Esophagus squamous epithelium (tissue), 5 donors: ENCODE measurements around the gene SLC6A19. TPM values are rescaled to one million over a fixed set of nuclear protein-coding genes. Genes with fewer than 3 reads are reported as not detected.

Experiments used
- DNase-seq: peaks from one replicate; lab custom pipeline; 2025; lab: John Stamatoyannopoulos, UW
- H3K27ac ChIP-seq, 4 donors: fragments of 200-600 bp; sonication (generic); one replicate each; pipeline ENCODE4 v1.5.1; 2016 to 2019; ENCODE audit warnings: mild to moderate bottlenecking in 1 of 4
- H3K27me3 ChIP-seq, 4 donors: fragments of 200-600 bp; sonication (generic); 1 replicate in 3 of 4; 2 replicates in 1 of 4; pipeline versions ENCODE4 v1.5.1 to v1.6.0; 2017 to 2021; ENCODE audit warnings: antibody characterized with exemption in 1 of 4
- H3K36me3 ChIP-seq, 3 donors: fragments of 200-600 bp; sonication (generic); one replicate each; pipeline ENCODE4 v1.5.1; 2016 to 2019
- H3K4me1 ChIP-seq, 3 donors: fragments of 200-600 bp; sonication (generic); one replicate each; pipeline ENCODE4 v1.5.1; 2017 to 2019
- H3K4me3 ChIP-seq, 4 donors: fragments of 200-600 bp; sonication (generic); 1 replicate in 3 of 4; 2 replicates in 1 of 4; pipeline ENCODE4 v1.5.1; 2016 to 2019; ENCODE audit warnings: mild to moderate bottlenecking in 2 of 4, moderate library complexity in 1 of 4
- H3K9me3 ChIP-seq, 3 donors: fragments of 200-600 bp; sonication (generic); one replicate each; pipeline ENCODE4 v1.5.1; 2016 to 2019
- CTCF ChIP-seq, 6 experiments: fragments of 450-650 bp in 4 of 6; fragments of 200-600 bp in 2 of 6; sonication (generic) in 2 of 6; IDR thresholded peaks; one replicate each; pipeline ENCODE4 v1.5.1; 2016 to 2019; ENCODE audit warnings: antibody characterized with exemption in 6 of 6, mild to moderate bottlenecking in 4 of 6, moderate library complexity in 4 of 6
- POLR2A ChIP-seq, 4 donors: fragments of 450-650 bp; IDR thresholded peaks; one replicate each; pipeline ENCODE4 v1.6.1; 2017; ENCODE audit warnings: antibody characterized with exemption in 4 of 4, mild to moderate bottlenecking in 4 of 4, moderate library complexity in 3 of 4
- WGBS, 2 donors: methylation state at CpG; one replicate each; pipeline ENCODE4 v1.1.5; 2018; 5-methylcytosine and 5-hydroxymethylcytosine counted together
- intact Hi-C: fragments of 100-400 bp; cut with DNase I; formaldehyde crosslinking; loops from one replicate; pipeline ENCODE4 v1.15.0; 2022
- total RNA-seq, 4 donors: library from RNA; depleted of rRNA; stranded (reverse); fragments of >200 nt; gene quantifications; one replicate each; pipeline ENCODE4 v1.1.0, GENCODE V29; 2016
- donor health status: DM: yes; HTN: yes; CAD: no.

SLC6A19 gene
- total RNA-seq, 4 donors from 2014 or later: not detected

DNA sequence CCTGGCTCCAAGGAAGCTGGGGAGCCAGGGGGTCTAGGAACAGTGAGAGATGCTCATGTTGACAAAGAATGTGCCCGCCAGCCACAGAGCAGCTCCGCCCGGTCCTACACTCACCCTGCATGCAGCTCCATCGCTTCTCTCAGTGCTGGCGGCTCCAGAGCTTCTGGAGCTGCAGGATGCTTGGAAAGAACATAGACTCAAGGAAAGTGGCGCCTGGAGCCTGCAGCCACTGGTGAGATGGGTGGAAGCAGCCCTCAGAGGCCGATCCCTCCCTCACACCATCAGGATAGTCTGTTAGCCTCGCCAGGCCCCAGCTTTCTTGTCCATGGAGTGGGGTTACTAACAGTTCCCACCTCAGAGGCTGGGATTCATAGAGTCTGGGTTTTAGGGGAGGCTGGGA is 26.4 kb upstream of the SLC6A19 start:
- Histone ChIP-seq H3K9me3 (no peaks in the 10 kb centered on the region), H3K4me3 (no peak overlapping the region), H3K4me1 (no peaks in the 10 kb centered on the region), H3K27ac (no peak overlapping the region), H3K36me3 (no peaks in the 10 kb centered on the region), H3K27me3 (peaks cover 0 to 45% (median 0%) of the 10 kb centered on the region in 4 donors)
- intact Hi-C loops: no loop called here
- TF ChIP-seq CTCF (IDR thresholded peaks at IDR 0.05) (no peak), POLR2A (IDR thresholded peaks at IDR 0.05) (no peak)
- WGBS, 2 donors: 71 to 75% methylated on average over 6 to 8 of the region's 8 CpGs
- DNase-seq: no peak

DNA sequence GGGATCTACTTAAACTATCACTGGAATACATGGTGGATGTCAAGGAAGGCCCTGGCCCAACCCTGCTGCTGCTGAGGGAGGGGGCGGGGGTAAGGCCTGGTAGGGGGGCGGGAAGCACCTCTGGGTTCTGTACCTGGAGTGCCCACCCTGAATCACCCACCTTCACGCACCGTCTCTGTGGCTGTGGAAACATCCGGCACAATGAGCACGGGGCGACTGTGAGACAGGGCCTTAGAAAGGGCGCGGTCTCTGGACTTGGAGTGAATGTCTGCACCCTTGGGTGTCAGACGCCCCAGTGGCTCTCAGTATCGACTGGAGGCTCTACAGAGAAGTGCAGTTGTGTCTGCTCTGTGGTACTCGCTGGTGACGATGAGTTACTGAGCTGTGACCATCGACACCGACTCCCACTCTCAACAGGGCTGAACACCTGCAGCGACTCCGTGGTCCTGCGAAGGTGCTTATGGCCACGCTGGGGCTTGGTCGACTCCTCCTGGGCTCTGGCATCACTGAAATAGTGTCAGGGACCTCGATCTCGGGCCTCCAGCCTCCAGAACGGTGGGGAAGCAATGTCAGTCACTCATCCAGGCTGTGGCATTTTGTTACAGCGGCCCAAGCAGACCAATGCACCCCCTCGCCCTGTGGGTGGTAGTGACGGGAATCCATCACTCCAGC is 25.5 kb upstream of the SLC6A19 start:
- Histone ChIP-seq H3K9me3 (no peaks in the 10 kb centered on the region), H3K36me3 (no peaks in the 10 kb centered on the region), H3K27me3 (peaks cover 0 to 50% (median 0%) of the 10 kb centered on the region in 4 donors), H3K4me3 (no peak overlapping the region), H3K4me1 (no peaks in the 10 kb centered on the region), H3K27ac (no peak overlapping the region)
- DNase-seq: no peak
- intact Hi-C loops: no loop called here
- TF ChIP-seq CTCF (IDR thresholded peaks at IDR 0.05) (no peak), POLR2A (IDR thresholded peaks at IDR 0.05) (no peak)
- WGBS, 2 donors: 60 to 85% methylated on average over 4 to 8 of the region's 26 CpGs

- H3K36me3 ChIP-seq: no peaks in the 10 kb centered on the region
- no peak overlapping the region for H3K4me3 ChIP-seq
- H3K27me3 ChIP-seq: peaks cover 0 to 58% (median 0%) of the 10 kb centered on the region in 4 donors
- H3K4me1 ChIP-seq: no peaks in the 10 kb centered on the region
- no peak for DNase-seq
- H3K27ac ChIP-seq: no peak overlapping the region
- intact Hi-C loops: no loop called here
- TF ChIP-seq POLR2A (IDR thresholded peaks at IDR 0.05) (no peak), CTCF (IDR thresholded peaks at IDR 0.05) (no peak)
- WGBS, 2 donors: 83 to 85% methylated on average over 18 to 22 of the region's 42 CpGs
- H3K9me3 ChIP-seq: no peaks in the 10 kb centered on the region
Measured at GRCh38 chr5:1176473-1177391, 24.7 kb upstream of the SLC6A19 start.

DNA sequence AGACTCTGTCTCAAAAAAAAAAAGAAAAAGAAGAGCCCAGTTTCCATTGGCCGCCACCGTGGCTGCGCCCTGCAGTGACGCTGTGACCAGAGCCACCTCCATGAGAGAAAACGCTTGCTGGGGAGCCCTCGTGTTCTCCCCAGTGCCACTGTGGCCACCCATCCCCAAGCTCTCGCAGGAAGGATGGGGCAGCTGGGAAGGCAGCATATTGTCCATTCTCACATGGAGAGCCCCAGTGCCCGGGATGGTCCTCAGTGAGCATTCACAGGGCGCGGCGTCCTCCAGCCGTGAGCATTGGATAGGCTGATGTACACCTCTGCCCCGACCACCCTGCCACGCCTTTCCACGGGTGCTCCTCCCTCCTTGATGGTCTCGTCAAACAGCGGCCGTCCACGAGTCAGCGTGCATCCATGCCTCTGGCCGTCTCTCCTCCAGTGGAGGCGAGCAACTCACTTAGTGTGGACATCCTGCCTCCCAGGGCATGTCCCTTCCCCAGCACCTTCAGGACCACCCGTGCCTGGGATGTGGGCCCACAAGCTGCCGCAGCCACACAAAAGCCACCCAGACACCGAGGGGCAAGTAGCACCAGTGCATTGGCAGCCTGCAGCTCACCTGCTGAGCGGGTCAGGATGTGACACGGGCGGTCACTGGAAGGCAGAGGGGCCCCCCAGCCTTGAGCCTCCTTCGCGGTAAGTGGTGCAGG is 23.4 kb upstream of the SLC6A19 start:
- TF ChIP-seq CTCF (IDR thresholded peaks at IDR 0.05) (no peak), POLR2A (IDR thresholded peaks at IDR 0.05) (no peak)
- Histone ChIP-seq H3K4me1 (no peaks in the 10 kb centered on the region), H3K9me3 (no peaks in the 10 kb centered on the region), H3K27me3 (peaks cover 0 to 58% (median 0%) of the 10 kb centered on the region in 4 donors), H3K27ac (no peak overlapping the region), H3K4me3 (no peak overlapping the region), H3K36me3 (no peaks in the 10 kb centered on the region)
- DNase-seq: no peak
- WGBS, 2 donors: 84 to 89% methylated on average over 5 of the region's 30 CpGs
- intact Hi-C loops: no loop called here
